ENCODE results near the gene HSPA12B. TPM values are rescaled to one million over a fixed set of nuclear protein-coding genes. Genes with fewer than 3 reads are reported as not detected.
A peak's percentile ranks its signal among the peaks of the same experiment; 100 is the strongest.

Gene HSPA12B
- total RNA-seq, 1 experiment from 2014 or later: not detected

DNA sequence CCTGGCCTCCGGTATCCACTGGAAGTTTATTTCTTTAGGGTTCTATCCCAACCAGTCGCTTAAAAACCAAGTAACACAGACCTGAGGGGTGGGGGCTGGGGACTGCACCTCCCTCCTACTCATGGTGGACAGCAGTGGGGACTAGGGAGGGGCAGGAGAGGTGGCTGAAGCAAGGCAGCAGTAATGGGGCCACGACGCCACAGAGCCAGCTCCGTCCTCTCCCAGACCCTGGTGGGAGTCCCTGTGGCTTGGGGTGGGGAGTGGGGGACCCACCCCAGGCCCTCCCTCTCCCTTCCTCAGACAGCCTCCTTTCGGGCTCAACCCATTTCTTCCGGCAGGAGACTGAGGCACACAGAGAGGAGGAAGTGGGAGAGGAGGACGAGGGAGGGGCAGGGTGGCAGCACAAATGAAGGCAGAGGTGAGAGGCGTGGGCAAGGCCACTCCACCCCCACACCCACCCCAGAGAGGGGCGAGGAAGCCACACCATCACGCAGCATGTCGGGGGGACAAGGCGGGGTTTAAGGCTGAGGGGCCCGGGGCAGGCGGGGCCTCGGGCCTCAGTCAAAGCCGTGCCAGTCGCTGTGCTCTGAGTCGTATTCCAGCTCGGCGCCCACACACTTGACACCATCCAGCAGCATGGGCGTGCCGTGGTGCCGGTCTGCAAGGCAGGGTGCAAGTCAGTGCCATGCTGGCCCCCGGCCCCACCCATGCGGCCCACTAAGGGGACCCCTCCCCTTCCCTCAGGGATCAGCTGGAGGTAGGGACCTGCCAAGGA is 21.2 kb downstream of the HSPA12B start:
- ChIA-PET CTCF (interaction anchor here (0.6 to 1.5 kb wide), 6 partner anchors 12 to 101 kb away, joined by 3 to 6 read pairs (median 4); partner anchors contain the start of genes ADISSP and SPEF1), POLR2A (ENCODE audit: low non-redundant PET) (no interaction called here)
- no peak for DNase-seq (ENCODE audit: low spot score)
- Histone ChIP-seq H3K4me1 (ENCODE audit: insufficient read depth, low read length, poor library complexity, severe bottlenecking) (no peaks in the 10 kb centered on the region), H3K9me3 (ENCODE audit: low read depth, low read length, poor library complexity, severe bottlenecking) (no peaks in the 10 kb centered on the region), H3K36me3 (ENCODE audit: insufficient read depth, low read length, poor library complexity, severe bottlenecking) (peaks cover 9% of the 10 kb centered on the region), H3K4me3 (ENCODE audit: low read depth, low read length, poor library complexity, severe bottlenecking) (no peak overlapping the region), H3K27ac (ENCODE audit: low read depth, low read length, poor library complexity, severe bottlenecking) (no peak overlapping the region), H3K27me3 (replicated peaks; ENCODE audit: insufficient read depth, low read depth, low read length, poor library complexity) (no peaks in the 10 kb centered on the region)
- BruUV-seq (replicated peaks): TSS peak; percentile 85
- TF ChIP-seq EZH2 (IDR thresholded peaks at IDR 0.05; ENCODE audit: borderline replicate concordance, low read depth, low read length, poor library complexity, severe bottlenecking): no peak
- TF ChIP-seq, protein P1, sequence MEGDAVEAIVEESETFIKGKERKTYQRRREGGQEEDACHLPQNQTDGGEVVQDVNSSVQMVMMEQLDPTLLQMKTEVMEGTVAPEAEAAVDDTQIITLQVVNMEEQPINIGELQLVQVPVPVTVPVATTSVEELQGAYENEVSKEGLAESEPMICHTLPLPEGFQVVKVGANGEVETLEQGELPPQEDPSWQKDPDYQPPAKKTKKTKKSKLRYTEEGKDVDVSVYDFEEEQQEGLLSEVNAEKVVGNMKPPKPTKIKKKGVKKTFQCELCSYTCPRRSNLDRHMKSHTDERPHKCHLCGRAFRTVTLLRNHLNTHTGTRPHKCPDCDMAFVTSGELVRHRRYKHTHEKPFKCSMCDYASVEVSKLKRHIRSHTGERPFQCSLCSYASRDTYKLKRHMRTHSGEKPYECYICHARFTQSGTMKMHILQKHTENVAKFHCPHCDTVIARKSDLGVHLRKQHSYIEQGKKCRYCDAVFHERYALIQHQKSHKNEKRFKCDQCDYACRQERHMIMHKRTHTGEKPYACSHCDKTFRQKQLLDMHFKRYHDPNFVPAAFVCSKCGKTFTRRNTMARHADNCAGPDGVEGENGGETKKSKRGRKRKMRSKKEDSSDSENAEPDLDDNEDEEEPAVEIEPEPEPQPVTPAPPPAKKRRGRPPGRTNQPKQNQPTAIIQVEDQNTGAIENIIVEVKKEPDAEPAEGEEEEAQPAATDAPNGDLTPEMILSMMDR (conservative IDR thresholded peaks at IDR 0.05; ENCODE audit: low read depth, low read length): no peak
- intact Hi-C loops (cut with micrococcal nuclease; ENCODE audit: unreplicated experiment): loop anchor here (1.0 kb wide), 1 partner anchor 28 kb away; the partner anchor contains the start of gene SPEF1

DNA sequence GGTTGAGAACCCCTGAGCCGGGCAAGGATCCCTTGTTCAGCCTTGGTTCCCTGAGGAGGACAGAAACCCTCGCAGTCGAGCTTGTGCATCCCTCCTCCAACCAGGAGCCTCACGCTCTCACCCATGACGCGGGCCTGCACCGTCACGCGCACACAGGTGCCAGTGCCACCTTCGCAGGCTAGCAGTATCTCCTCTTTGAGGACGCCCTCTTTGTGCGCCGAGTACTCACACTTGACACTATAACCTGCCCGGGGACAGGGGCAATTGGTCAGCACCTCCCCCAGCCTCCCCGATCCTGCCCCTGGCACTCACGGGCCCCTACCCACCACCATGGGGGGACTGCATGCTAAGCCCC is 21.8 kb downstream of the HSPA12B start:
- Histone ChIP-seq H3K27ac (ENCODE audit: low read depth, low read length, poor library complexity, severe bottlenecking) (no peak overlapping the region), H3K36me3 (ENCODE audit: insufficient read depth, low read length, poor library complexity, severe bottlenecking) (peaks cover 9% of the 10 kb centered on the region), H3K4me3 (ENCODE audit: low read depth, low read length, poor library complexity, severe bottlenecking) (no peak overlapping the region), H3K27me3 (replicated peaks; ENCODE audit: insufficient read depth, low read depth, low read length, poor library complexity) (no peaks in the 10 kb centered on the region), H3K9me3 (ENCODE audit: low read depth, low read length, poor library complexity, severe bottlenecking) (no peaks in the 10 kb centered on the region), H3K4me1 (ENCODE audit: insufficient read depth, low read length, poor library complexity, severe bottlenecking) (no peaks in the 10 kb centered on the region)
- intact Hi-C loops (cut with micrococcal nuclease; ENCODE audit: unreplicated experiment): no loop called here
- POLR2A ChIA-PET (ENCODE audit: low non-redundant PET): no interaction called here
- BruUV-seq (replicated peaks): no TSS peak
- DNase-seq (ENCODE audit: low spot score): no peak
- TF ChIP-seq, protein P1 (conservative IDR thresholded peaks at IDR 0.05; ENCODE audit: low read depth, low read length): no peak
- no peak for TF ChIP-seq EZH2 (IDR thresholded peaks at IDR 0.05; ENCODE audit: borderline replicate concordance, low read depth, low read length, poor library complexity, severe bottlenecking)
- CTCF ChIA-PET: no interaction called here

DNA sequence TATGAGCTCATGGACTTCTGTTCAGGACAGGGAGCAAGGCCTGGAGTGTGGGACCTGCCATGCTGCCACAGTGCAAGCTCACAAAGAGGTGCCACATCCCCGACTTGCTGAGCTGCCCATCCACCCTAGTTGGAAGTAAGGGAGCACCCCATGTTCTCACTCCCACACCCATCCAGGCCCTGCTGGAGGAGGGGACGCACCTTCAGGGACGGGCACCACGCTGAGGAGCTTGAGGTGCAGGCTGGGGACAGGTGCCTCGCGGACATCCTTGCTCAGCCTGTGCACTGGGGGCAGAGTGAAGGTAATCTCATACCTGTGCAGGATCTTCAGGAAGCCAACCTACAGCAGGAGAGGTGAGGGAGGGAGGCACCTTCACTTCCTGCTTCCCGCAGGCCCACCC is 22.8 kb downstream of the HSPA12B start:
- intact Hi-C loops (cut with micrococcal nuclease; ENCODE audit: unreplicated experiment): no loop called here
- H3K4me3 ChIP-seq (ENCODE audit: low read depth, low read length, poor library complexity, severe bottlenecking): no peak overlapping the region
- CTCF ChIA-PET: no interaction called here
- no peaks in the 10 kb centered on the region for H3K27me3 ChIP-seq (replicated peaks; ENCODE audit: insufficient read depth, low read depth, low read length, poor library complexity)
- POLR2A ChIA-PET (ENCODE audit: low non-redundant PET): no interaction called here
- DNase-seq (ENCODE audit: low spot score): no peak
- H3K27ac ChIP-seq (ENCODE audit: low read depth, low read length, poor library complexity, severe bottlenecking): no peak overlapping the region
- H3K36me3 ChIP-seq (ENCODE audit: insufficient read depth, low read length, poor library complexity, severe bottlenecking): peaks cover 9% of the 10 kb centered on the region
- H3K4me1 ChIP-seq (ENCODE audit: insufficient read depth, low read length, poor library complexity, severe bottlenecking): no peaks in the 10 kb centered on the region
- no peaks in the 10 kb centered on the region for H3K9me3 ChIP-seq (ENCODE audit: low read depth, low read length, poor library complexity, severe bottlenecking)
- TF ChIP-seq, protein P1 (conservative IDR thresholded peaks at IDR 0.05; ENCODE audit: low read depth, low read length): no peak
- no peak for TF ChIP-seq EZH2 (IDR thresholded peaks at IDR 0.05; ENCODE audit: borderline replicate concordance, low read depth, low read length, poor library complexity, severe bottlenecking)
- BruUV-seq (replicated peaks): no TSS peak

Data from A673 (cell line).